Erythroblast (primary cell): ENCODE measurements around the gene LRRC10B.

Experiments
- GATA1 ChIP-seq: IDR thresholded peaks from 2 replicates; pipeline ENCODE4 v1.6.1; 2011; ENCODE audit warnings: low read depth, mild to moderate bottlenecking, control low read depth, low read length, moderate library complexity
- POLR2A ChIP-seq: IDR thresholded peaks from 2 replicates; pipeline ENCODE4 v1.6.1; 2011; ENCODE audit warnings: mild to moderate bottlenecking, low read length

DNA sequence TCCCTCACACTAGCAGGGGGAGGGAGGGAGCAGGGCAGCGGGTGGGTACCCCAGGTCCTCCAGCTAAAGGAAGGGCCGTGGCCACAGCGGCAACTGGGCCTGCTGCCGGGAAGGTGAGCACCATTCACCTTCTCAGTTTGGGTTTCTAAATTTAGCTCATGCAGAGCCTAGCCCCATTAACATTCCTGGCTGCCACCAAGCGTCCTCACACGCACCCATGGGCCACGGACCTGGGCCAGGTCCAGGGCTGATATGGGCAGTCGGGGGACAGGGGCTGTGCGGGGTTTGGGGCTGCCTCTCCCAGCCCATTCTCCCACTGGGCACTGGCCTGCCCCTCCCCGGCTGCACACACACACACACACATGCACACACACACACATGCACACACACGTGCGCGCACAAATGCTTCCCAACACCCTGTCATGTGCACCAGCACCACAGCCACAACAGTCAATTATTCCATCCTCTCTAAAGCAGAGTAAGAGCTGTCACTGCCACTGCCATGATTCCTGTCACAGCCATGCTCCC lies 43.6 kb downstream of the LRRC10B start:
- no peak for TF ChIP-seq POLR2A
- TF ChIP-seq GATA1: no peak
